Activated CD8-positive, alpha-beta memory T cell treated with anti-CD3 and anti-CD28 coated beads, Interleukin-2, amount 50 U/mL, for 48 hours (primary cell): Measurements from ENCODE around the gene NOTCH3.

Source experiments
- DNase-seq: peaks from one replicate; pipeline ENCODE4 v3.0.0-alpha.2; 2020

The NOTCH3 gene

GRCh38 chr19:15235781-15236180 lies 35.0 kb upstream of the NOTCH3 start:
- DNase-seq, result no peak

GRCh38 chr19:15234431-15235130 lies 33.8 kb upstream of the NOTCH3 start:
- DNase-seq, result no peak

GRCh38 chr19:15231271-15231670 lies 30.5 kb upstream of the NOTCH3 start:
- no peak for DNase-seq

- no peak for DNase-seq
Measured at GRCh38 chr19:15227261-15227660, 26.5 kb upstream of the NOTCH3 start.

DNA sequence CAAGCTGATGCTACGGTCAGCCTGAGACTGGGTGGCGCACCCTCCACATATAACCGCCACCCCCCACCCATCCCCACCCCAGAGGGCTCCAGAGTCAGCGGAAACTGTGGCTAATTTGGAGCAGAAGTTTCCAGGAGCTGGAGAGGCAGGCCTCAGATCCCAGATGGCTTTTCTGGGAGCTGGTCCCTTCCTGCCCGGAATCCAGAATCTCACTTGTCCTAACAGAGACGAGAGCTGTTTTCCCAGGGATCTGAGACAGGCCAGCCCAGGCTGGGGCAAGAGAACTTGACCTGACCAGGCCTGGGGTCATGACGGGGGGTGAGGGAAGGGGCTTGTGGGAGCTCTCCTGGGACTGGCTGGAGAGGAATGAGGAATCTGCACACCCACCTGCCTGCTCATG lies 25.0 kb upstream of the NOTCH3 start:
- DNase-seq, result no peak

GRCh38 chr19:15223649-15224361 lies 23.0 kb upstream of the NOTCH3 start:
- no peak for DNase-seq

DNA sequence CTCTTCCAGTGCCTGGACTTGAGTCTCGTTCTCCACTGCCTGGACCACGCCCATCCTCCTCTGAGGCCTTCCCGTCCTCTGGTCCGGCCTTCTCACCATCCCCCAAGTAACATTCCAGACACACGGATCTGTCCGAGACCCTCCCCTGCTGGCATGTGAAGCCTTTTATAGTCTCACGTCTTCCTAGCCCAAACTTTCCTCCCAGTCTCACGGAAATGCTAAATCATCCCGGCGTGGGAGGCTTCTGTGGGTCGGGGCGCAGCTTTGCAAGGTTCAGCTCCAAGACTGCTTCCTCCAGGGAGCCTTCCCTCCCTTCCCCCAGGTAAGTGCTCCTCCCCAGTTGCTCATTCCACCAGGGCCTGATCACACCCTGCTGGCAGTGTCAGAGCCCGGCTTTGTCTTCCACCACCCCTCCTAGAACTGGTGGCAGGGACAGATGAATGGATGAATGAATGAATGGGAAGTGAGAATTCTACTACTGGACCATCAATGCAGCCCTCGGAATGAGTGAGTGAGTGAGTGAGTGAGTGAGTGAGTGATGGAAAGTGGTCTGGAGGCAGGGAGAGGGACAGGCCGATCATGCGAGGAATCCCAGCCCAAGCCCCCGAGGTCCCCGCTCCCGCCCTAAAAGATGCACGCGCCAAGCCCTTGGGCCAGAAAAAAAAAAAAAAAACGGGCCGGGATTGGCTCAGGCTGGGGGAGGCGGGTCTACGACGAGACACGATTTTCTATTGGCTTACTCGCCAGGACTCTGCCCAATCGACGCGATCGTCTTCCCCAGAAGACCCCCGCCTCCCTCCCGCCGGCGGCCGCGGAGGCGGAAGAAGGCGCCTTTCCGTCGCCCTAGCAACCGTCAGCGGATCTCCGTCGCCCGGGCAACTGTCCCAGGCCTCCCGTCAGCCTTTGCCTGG lies 22.2 kb upstream of the NOTCH3 start:
- peak; percentile 84 for DNase-seq

GRCh38 chr19:15220833-15221232 lies 20.0 kb upstream of the NOTCH3 start:
- DNase-seq, result no peak

GRCh38 chr19:15218501-15218900 lies 17.7 kb upstream of the NOTCH3 start:
- no peak for DNase-seq

- no peak for DNase-seq
Measured at GRCh38 chr19:15216363-15216762, 15.6 kb upstream of the NOTCH3 start.

DNA sequence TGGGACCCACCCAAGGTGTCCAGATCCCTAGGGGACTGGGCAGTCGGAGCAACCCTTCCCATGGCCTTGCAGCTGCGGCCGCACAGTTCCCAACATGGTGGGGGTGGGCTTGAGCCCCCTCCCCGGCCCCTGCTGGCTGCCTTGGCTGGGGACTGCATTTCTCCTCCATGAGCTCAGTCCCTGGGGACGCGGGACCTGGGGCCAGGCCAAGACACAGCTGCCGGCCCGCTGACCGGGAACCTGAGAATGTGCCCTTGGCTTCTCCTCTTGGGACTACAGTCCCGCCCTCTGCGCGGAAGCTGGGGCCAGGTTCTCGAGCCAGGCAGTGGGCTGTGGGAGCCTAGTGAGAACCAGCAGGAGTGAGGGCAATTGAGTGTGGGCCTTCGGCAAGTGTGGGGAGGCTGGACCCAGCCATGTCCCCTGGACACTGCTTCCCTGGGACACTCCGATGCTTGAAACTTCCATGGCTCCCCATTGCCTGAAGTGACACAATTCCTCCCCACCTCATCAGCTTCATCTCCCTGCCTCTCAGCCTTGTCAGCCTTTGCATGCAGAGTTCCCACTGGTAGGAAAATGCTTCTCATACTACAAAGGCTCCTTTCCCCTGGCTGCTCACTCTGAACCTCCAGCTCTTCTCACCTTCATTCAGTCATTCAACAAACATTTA lies 13.1 kb upstream of the NOTCH3 start:
- DNase-seq, result no peak

DNA sequence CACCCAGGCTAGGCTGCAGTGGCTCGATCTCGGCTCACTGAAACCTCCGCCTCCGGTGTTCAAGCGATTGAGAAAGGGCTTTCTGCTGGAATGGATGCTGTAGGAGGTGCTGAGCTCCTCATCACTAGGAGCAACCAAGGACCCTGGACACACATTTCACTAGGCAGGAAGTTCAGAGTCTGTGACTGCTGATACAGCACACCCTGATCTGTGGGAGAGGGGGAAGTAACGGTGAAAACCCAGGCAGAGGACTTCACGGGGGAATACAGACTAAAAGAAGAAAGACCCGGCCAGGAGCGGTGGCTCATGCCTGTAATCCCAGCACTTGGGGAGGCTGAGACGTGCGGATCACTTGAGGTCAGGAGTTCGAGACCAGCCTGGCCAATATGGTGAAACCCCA lies 11.9 kb upstream of the NOTCH3 start:
- DNase-seq, result no peak

DNA sequence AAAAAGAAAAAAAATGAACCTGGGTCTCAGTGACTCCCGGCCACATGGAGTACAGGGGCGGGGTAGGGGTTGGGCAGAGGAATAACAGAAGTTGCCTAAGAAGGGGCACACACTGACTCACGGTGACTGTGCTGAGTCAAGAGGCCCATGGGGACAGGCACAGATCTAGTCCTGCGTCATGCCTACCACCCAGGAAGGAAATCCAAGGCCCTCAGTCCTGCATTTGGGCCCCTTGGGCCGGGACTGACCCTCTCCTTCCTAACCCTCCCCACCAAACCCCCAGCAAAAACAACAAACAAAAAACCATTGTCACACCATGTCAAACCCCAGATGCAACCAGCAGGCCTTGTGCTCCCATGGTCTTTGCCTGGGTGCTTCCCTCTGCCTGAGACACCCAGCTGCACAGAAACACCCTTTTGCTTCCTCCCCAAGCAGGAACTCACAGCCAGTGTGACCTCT lies 9.6 kb upstream of the NOTCH3 start:
- DNase-seq, result no peak

DNA sequence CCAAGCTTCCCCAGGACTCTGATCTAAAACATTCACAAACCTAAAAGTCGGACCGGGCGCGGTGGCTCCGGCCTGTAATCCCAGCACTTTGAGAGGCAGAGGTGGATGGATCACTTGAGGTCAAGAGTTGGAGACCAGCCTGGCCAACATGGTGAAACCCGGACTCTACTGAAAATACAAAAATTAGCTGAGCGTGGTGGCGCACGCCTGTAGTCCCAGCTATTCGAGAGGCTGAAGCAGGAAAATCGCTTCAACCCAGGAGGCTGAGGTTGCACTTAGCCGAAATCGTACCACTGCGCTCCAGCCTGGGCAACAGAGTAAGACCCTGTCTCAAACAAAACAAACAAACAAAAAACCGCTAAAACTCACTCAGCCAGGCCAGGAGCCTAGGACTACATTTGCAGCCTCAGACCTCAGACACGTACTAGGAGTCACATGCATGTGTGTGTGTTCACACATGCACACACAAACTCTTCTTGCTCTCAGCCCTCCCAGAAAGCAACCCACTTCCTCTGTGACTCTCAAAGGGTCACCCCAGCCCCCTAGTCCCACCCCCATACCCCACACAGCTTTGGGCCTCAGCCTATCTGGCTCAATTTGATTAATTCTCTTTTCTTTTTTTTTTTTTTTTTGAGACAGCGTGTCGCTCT lies 704 bp upstream of the NOTCH3 start:
- DNase-seq, result no peak

DNA sequence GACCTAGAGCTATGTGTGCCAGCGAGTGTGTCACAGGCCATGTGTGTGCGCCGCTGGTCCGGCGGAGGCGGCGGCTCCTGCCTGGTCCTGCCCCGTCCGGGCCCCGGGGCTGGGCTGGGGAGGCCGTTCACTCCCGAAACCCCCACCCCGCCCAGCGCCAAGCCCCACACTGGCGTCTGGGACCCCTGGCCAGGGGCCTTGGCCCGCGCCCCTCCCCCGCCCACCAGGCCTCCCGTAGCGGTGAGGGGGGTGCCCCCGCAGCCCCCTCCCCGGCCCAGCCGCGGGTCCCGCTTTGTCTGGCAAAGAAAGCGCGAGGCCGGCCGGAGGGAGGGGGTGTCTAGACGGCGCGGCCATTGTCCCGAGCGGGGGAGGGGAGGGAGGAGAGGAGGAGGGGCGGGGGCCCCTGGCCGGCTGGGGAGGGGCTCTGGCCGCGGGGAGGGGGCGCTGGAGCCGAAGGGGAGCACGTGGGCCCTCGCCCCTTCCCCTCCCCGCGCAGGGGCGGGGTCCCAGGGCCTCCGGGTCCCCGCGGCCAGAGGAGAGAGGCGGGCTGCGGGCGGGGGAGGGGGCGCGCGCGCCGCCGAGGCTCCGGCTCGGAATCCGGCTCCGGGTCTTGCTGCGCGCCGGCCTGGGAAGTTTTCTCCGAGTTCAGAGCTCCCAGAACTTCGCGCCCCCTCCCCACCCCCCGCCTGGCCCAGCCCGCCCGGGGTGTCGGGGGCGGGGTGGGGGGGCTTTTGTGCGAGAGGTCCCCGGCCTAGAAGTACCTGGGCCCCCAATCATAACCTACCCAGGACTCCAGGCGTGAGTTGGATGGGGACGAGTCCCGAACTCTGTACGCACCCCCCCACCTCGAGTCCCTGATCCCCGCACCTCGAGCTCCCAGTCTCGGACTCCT lies 888 bp downstream of the NOTCH3 start:
- no peak for DNase-seq

- no peak for DNase-seq
Measured at GRCh38 chr19:15198951-15199660, 1.7 kb downstream of the NOTCH3 start.

DNA sequence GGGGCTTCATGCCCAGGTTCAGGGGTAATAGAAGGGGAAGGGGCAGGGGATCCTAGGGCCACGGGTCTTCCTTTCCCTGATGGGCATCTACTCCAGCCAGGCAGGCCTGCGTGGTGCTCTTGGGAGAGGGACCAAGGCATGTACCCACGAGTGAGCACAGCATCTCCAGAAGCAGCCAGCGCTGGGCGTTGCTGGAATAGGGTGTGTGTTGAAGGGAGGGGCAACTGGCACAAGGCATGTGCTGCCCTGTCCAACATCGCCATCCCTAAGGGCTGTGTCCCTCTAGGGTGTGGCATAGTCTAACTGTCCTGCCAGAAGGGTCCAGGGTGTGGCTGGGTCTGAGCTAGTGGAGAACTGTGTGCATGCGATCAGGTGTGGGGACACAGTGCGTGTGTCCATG lies 2.9 kb downstream of the NOTCH3 start:
- no peak for DNase-seq

DNA sequence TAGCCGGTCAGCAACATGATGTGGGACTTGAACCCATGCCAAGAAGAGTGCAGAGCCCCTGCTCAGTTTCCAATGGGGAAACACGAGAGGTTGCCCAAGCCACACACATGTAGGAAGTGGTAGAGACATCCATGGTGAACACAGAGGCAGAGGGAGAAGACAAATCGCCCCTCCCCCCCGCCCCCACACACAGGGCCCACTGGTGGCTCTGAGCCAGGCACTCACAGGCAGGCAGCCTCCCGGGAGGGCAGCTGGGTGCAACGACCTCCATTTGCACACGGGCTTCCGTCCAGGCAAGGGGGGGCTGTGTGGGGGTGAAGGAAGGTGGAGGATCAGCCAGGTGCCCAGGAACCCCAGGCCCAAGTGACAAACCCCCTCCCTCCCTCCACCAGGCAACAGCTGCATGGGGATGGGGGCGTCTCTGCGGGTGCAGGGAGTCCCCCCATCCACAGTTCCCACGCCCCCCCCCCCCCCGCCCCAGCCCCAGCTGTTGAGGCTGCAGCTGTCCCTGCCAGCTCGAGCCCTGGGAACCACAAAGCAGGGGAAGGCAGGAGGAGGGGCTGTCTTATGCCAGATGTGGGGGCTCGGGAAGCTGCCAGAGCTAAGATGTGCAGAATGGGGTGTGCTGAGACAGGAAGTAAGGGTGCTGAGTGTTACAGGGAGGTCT lies 3.4 kb downstream of the NOTCH3 start:
- no peak for DNase-seq

- DNase-seq, result no peak
Measured at GRCh38 chr19:15196360-15197005, 4.3 kb downstream of the NOTCH3 start.
